Erythroblast (primary cell): ENCODE results near the gene NPB.

ENCODE experiments used
- DNase-seq, 2 experiments: peaks; one replicate each; lab custom pipeline; 2025; lab: John Stamatoyannopoulos, UW
- GATA1 ChIP-seq: IDR thresholded peaks from 2 replicates; pipeline ENCODE4 v1.6.1; 2011; ENCODE audit warnings: low read depth, mild to moderate bottlenecking, control low read depth, low read length, moderate library complexity
- POLR2A ChIP-seq: IDR thresholded peaks from 2 replicates; pipeline ENCODE4 v1.6.1; 2011; ENCODE audit warnings: mild to moderate bottlenecking, low read length

Gene NPB

DNA sequence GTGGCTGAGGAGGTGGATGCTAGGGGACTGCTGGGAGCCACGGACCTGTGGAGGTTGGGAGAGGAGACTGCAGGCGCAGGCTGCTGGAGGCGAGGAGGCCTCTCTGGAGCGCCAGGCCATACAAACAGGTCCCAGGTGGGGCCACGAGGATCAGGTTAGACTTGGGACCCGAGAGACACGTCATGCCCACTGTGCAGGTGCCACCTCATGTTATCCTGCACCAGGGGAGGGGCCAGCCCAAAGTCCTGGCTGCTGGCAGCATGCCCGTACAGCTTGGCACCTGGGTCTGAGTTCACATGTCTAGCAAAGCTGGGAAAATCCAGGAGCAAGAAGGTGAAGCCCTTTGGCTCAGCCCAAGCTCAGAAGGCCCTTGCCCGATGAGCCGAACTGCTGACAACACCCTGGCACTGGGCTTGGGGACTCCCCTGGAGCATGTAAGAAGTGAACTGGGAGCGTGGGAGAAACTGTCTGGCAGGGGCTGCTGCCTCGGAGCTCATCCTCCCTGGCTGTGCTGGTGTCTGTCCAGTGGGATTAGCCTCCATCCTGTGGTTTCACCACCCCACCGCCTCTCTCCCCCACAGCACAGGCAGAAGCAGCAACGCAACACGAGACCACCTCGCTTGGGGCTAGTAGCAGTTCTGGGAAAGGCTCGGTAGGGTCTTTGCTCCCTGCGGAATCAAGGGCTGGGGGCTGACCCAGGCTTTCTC lies 36.2 kb upstream of the NPB start:
- DNase-seq: no peak
- TF ChIP-seq POLR2A (no peak), GATA1 (no peak)

DNA sequence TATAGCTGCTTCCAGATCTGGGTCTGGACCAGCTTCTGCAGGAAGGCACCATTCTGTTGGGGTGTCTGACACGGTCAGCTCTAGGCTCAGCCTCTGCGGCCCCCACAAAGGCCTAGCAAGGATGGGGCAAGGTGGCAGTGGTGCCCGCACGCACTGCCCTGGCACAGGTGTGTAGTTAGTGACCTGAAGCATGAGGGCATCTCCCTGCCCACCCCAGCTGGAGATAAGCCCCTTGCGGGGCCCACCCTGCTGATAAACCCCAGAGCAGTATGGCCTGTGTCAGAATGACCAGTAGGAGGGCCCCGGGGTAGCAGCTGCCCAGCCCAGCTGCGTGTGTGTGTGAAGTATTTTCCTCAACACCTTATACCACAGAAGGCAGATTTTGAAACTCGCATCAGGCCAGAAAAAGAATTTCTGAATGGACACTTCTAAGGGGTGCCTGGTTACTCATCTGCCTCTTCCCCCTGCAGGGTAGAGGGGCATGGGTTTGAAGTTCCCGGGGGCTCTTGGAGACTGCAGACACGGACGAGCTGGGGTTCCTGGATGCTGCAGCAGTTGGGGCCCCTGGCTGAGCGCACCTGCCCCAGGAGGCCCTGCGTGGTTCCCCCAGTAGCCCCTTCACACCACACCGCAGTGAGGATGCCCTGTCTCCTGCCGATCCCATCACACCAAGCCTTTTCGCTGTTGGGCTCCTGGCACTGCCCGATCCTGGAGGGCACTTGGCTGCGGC lies 35.4 kb upstream of the NPB start:
- TF ChIP-seq GATA1 (no peak), POLR2A (no peak)
- peak in 1 of 2 experiments; percentile 38 for DNase-seq

DNA sequence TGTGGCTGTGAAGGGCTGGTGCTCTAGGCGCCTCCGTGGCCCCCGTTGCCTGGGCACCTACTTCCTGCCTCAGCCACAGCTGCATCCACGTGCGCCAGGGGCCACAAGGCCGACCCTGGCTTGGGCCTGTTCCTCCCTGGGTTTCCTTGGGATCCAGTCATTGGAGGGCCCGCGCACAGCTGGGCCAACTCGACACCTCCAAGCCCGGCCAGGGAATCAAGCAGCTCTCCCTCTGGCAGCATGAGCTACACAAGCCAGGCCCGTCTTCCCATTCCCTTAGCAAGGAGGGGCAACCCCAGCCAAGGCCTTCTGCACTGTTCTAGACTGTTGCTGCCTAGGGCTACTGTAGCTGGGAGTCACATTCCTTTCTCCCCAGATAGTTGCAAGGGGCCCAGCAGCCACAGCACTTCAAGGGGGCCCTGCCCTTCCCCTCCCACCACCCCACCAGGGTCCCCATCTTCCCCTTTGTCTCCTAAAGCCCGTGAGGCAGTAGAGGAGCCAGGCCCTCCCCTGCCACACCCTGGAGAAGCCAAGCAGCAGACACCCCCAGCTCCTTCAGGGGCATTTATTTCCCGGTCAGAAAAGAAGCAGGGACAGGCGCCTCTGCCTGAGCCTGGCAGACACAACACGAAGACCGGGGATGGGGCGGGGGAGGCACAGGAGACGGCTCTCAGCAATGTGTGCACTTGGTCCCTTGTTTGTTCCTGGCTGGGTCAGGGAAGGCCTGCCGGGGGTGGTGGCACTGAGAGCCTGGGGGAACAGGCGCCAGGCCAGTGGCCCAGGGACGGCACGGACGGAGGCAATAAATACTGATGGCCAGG lies 34.7 kb upstream of the NPB start:
- no peak for DNase-seq
- TF ChIP-seq POLR2A (peak; percentile 58), GATA1 (no peak)

DNA sequence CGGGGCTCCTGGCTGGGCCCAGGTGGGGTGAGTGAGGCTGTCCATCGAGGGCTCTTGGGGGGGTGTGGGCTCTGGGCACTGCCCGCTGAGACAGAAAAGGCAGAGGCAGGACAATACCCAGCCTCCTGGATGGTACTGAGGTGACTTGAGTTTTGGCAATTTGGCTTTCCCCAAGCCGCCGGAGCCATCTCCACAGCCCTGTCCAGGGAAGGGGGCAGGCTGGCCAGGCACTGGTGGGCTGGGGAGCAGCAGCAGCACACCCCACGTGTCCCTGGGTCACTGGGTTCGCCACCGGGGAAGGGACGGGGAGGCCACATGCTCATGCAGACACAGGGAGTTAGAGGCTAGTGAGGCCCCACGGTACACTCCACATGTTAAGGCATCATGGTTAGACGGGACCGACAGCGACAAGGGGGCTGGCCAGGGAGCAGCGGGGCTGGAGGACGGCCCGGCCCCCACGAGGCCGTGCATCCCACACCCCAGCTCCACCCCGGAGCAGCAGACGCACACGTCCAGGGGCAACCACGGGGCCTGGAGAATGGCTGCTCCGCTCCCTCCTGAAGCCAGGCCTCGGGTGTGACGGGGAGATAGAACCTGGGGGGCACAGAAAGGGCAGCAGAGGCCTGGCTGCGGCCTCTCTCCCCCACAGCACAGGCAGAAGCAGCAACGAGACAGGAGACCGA lies 33.9 kb upstream of the NPB start:
- DNase-seq: no peak
- TF ChIP-seq GATA1 (no peak), POLR2A (no peak)

DNA sequence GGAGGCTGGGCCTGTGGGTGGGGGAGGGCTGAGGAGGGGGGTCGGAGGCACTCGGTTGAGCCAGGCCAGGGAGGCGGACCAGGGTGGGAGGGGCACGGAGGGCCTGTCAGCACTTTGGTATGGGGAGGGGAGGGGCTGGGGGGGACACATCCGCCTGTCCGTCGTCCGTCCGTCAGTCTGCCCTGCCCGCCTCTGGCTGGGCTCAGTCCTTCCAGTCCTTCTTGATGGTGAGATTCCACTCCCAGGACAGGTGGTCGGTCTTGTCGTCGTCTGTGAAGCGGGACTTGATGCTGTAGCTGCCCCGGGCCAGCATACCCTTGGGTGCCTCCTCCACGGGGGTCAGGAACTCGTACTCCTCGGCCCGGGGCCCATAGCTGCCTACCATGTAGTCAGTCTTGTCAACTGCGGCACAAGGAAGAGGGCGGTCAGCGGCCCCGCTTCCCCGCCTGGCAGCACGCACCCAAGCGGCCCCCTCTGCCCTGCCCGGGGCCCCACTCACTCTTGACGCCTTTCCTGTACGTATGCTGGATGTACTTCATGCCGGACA lies 33.3 kb upstream of the NPB start:
- TF ChIP-seq GATA1 (no peak), POLR2A (no peak)
- peak in 1 of 2 experiments; percentile 32 for DNase-seq

DNA sequence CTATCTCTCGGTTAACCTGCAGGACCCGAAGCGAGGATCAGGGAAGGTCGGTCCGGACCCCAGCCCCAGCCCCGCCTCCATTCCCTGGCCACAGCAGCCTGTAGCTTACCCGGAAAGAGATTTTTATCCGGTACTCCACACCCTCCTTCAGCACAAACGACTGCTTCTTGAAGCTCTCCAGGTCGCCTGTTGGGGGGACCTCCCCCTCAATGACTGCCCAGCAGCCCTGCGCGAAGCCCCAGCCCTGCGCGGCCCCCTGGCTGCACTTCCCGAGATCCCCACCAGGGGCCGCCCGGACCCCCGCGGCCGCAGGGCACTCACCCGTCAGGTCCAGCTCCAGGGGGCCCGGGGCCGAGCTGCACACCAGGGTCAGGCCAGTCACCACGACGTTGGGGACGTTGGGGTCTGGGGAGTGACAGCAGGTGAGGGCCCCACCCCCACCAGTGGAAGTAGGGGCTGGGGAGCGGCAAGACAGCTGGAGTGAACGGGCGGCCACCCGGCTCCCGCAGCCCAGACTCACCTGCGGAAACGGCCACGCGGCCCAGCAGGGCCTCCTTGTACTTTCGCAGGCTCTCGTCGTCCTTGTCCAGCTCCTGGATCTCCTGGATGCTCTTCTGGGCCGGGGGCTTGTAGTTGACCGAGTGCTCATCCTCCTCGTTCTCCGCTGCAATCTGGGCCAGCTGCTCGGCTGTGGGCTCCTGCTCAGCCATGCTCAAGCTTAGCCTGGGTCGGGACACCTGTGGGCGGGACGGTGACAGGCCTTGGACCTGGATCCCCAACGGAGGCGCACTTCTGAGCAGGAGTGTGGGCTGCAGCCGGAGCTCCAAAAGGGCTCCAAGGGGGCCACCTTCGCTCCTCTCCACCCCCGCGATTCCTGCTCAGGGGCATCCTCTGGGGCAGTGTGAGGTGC lies 32.6 kb upstream of the NPB start:
- DNase-seq: peak; percentile 53 to 68
- no peak for TF ChIP-seq GATA1
- no peak for TF ChIP-seq POLR2A

- no peak for TF ChIP-seq POLR2A
- TF ChIP-seq GATA1: no peak
- DNase-seq: peak; percentile 62 to 74
These were observed 31.7 kb upstream of the NPB start for GRCh38 chr17:81870131-81870980.

DNA sequence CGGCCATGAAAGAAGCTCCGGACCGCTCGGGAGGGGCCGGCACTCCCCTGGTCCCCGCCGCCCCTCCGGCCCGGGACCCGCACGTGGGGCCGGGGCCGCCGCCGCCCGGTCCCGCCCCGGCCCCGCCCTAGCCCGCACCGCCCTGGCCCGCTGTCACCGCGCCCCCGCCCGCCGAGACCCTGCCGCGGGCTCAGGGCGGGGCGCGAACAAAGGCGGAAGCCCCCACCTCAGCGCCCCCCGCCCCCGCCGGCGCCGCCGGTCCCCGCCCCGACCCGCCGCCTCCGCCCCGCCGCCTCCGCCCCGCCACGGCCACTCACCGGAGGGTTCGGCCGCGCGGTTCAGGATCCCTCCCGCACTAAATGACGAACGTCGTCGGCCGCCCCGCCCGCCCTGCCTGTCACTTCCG lies 31.1 kb upstream of the NPB start, which contains the start of gene ARHGDIA:
Gene ARHGDIA, minus strand, starts transcription at position 357 of the 406 bp plus-strand sequence. CDS start 1,407 bp downstream, outside the sequence.
- TF ChIP-seq POLR2A (no peak), GATA1 (no peak)
- no peak for DNase-seq

GRCh38 chr17:81871387-81872230 lies 30.4 kb upstream of the NPB start:
- DNase-seq: peak; percentile 94 to 97
- TF ChIP-seq GATA1: no peak
- TF ChIP-seq POLR2A: peak; percentile 84

DNA sequence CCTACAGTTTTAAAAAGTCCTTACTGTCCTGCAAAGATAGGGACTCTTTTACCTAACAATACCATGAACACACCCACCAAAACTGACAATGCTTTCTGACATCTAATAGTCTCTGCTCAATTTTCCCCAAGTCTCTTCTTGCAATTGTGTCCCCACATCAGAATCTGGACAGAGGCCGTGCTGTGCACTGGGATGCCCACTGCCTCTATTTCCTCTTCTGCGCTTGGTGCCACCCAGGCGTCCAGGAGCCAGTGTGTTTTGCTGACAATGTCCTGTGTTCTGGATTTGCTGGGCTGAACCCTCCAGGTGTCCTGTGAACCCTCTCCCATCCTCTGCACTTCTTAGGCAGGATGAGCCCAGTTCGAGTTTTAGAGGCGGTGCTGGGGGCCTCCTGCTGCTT lies 24.5 kb upstream of the NPB start:
- TF ChIP-seq POLR2A (no peak), GATA1 (no peak)
- no peak for DNase-seq

DNA sequence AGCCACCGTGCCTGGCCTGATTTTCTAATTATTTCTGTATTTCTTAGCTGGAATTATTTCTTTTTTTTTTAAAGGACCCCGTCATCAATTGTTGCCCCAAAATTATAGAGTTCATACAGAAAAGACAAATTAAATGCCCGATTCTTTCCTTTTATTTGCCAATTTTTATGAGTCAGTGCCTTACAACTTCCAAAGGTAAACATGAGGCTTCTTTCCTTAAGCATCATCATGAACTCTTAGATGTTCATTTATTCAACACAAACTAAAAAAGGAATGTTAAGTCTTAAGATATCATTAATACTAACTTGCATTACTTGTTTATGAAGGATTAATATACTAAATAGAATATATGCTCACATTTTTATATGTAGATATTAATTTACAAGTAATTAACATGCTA lies 23.7 kb upstream of the NPB start:
- no peak for DNase-seq
- TF ChIP-seq POLR2A (no peak), GATA1 (no peak)
